Heart right ventricle (tissue), 16 donors: Measurements from ENCODE around the gene KRT222. TPM values are rescaled to one million over a fixed set of nuclear protein-coding genes. Genes with fewer than 3 reads are reported as not detected.

Experiments
- ATAC-seq, 8 donors: fragments of 200-7000 bp; cut with Tn5 transposase; one replicate each; pipeline ENCODE4 v1.9.1; 2020; ENCODE audit warnings: mild to moderate bottlenecking in 8 of 8, moderate library complexity in 8 of 8, moderate number of reproducible peaks in 1 of 8
- DNase-seq, 2 donors: peaks; one replicate each; pipeline ENCODE4 v3.0.0-alpha.2; 2020
- H3K27ac ChIP-seq, 10 donors: fragments of 200-600 bp; sonication (generic) in 2 of 10; one replicate each; pipeline versions ENCODE4 v1.5.0 to v1.8.0; 2020 to 2022; ENCODE audit warnings: mild to moderate bottlenecking in 3 of 10
- H3K27me3 ChIP-seq, 7 donors: fragments of 200-600 bp; one replicate each; pipeline ENCODE4 v1.8.0; 2021 to 2022; ENCODE audit warnings: mild to moderate bottlenecking in 2 of 7
- H3K36me3 ChIP-seq, 9 donors: fragments of 200-600 bp; sonication (generic) in 1 of 9; one replicate each; pipeline versions ENCODE4 v1.5.0 to v1.8.0; 2020 to 2022; ENCODE audit warnings: mild to moderate bottlenecking in 2 of 9
- H3K4me1 ChIP-seq, 9 donors: fragments of 200-600 bp; sonication (generic) in 1 of 9; one replicate each; pipeline versions ENCODE4 v1.5.0 to v1.8.0; 2020 to 2022; ENCODE audit warnings: mild to moderate bottlenecking in 4 of 9
- H3K4me3 ChIP-seq, 10 donors: fragments of 200-600 bp; sonication (generic) in 2 of 10; one replicate each; pipeline versions ENCODE4 v1.5.0 to v1.8.0; 2020 to 2022; ENCODE audit warnings: mild to moderate bottlenecking in 7 of 10, moderate library complexity in 2 of 10
- H3K9me3 ChIP-seq, 11 donors: fragments of 200-600 bp in 10 of 11; sonication (generic) in 2 of 11; one replicate each; pipeline versions ENCODE4 v1.5.0 to v1.8.0; 2013 to 2022; ENCODE audit warnings: mild to moderate bottlenecking in 2 of 11, control low read depth in 1 of 11, moderate library complexity in 1 of 11
- WGBS, 2 donors: extraction: QIAGEN DNeasy Blood & Tissue Kit; methylation state at CpG; one replicate each; pipeline ENCODE4 v1.1.7; 2013; ENCODE audit warnings: inconsistent platforms in 1 of 2; 5-methylcytosine and 5-hydroxymethylcytosine counted together
- intact Hi-C, 10 donors: fragments of 100-400 bp; cut with DNase I; formaldehyde crosslinking; loops; one replicate each; pipeline versions ENCODE4 v1.11.1 to v1.14.2; 2022
- polyA plus RNA-seq, 2 donors: library from polyadenylated mRNA; stranded (reverse); fragments of 200-250 nt; gene quantifications; one replicate each; pipeline ENCODE4 v1.2.3, GENCODE V29; 2013
- total RNA-seq, 10 donors: library from RNA; stranded (reverse); fragmentation: NEBNext Ultra II Directional in 3 of 10; extraction: Animal tissue kit (Norgen Biotek cat#: 25700) in 3 of 10; gene quantifications; one replicate each; pipeline versions ENCODE4 v1.2.1 to v1.2.4, GENCODE V29; 2021 to 2023
- TF ChIP-seq, protein P1 (sequence below), 9 donors: fragments of 200-600 bp; sonication (generic) in 2 of 9; IDR thresholded peaks; one replicate each; pipeline versions ENCODE4 v1.5.0 to v1.8.0; 2021 to 2022; ENCODE audit warnings: antibody characterized with exemption in 9 of 9, mild to moderate bottlenecking in 5 of 9, moderate library complexity in 1 of 9
- donor health status: Arrhythmogenic right ventricular cardiomyopathy.
- donor health status: ischemic (EF 13 %, LVEDD 7.1; RV severe dilation, severe dysfunction).
- donor health status: healthy with polysubstance abuse.
- donor health status: DM: no; HTN: yes; CAD: no.
- donor health status: DM: no; HTN: no; CAD: no.
- donor health status: ischemic (EF 25% LVEDD 6.9; RV normal size, moderate dysfunction).
- donor health status: ischemic (EF 25% LVEDD 5.7; RV mildly dilated, moderate dysfunction).
- donor health status: healthy.
- donor health status: DM: yes; HTN: yes; CAD: no.
- donor health status: Ischemic cardiomyopathy.
- donor health status: ischemic (EF 35%, LVEDD 5.7; RV mildly dilated, moderate dysfunction).
- donor health status: nonischemic (EF 11% LVEDD 7.7; RV severe dilation, severe dysfunction).
- donor health status: DM: yes; HTN: yes; CAD: no.
- donor health status: PGD.
- donor health status: ischemic (EF 29% LVEDD 5.4; RV normal size, mild dysfunction).
- donor health status: nonischemic (EF 23%, LVEDD 6.1; RV moderate dilation, normal function).

Gene KRT222
- total and polyA plus RNA-seq, 12 donors: 0.07 to 0.57 (median 0.21) TPM; not detected in 7

DNA sequence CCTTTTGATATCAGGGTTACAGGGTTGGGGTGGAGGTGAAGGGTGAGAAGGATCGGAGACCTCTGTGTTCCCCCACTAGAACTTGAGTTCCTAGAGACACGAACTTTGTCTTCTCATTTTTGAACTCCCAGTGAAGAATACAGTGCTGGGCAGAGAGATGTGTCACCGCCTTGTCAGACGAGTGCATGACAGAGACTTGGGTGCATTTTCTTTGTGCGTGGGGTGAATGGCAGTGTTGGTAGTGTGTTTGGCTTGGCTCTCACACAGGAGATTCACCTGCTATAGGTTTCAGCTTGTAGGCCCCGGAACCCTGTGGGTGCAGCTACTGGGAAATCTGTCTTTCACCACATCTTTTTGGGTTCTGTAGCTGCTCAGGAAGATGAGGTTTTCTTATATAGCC lies 59.7 kb downstream of the KRT222 start:
- ATAC-seq: no peak
- peak overlapping the region in 1 of 10 donors; percentile 27 for H3K27ac ChIP-seq

More for the DNA sequence above, 59.7 kb downstream of the KRT222 start:
- peaks cover 0 to 11% (median 0%) of the 10 kb centered on the region in 9 donors for H3K4me1 ChIP-seq
- H3K9me3 ChIP-seq: no peaks in the 10 kb centered on the region
- no peak for DNase-seq
- H3K4me3 ChIP-seq: no peak overlapping the region
- intact Hi-C loops: no loop called here
- no peaks in the 10 kb centered on the region for H3K36me3 ChIP-seq
- TF ChIP-seq, protein P1, sequence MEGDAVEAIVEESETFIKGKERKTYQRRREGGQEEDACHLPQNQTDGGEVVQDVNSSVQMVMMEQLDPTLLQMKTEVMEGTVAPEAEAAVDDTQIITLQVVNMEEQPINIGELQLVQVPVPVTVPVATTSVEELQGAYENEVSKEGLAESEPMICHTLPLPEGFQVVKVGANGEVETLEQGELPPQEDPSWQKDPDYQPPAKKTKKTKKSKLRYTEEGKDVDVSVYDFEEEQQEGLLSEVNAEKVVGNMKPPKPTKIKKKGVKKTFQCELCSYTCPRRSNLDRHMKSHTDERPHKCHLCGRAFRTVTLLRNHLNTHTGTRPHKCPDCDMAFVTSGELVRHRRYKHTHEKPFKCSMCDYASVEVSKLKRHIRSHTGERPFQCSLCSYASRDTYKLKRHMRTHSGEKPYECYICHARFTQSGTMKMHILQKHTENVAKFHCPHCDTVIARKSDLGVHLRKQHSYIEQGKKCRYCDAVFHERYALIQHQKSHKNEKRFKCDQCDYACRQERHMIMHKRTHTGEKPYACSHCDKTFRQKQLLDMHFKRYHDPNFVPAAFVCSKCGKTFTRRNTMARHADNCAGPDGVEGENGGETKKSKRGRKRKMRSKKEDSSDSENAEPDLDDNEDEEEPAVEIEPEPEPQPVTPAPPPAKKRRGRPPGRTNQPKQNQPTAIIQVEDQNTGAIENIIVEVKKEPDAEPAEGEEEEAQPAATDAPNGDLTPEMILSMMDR (IDR thresholded peaks at IDR 0.05): no peak
- no peaks in the 10 kb centered on the region for H3K27me3 ChIP-seq
- 89% methylated on average over 6 of the region's 6 CpGs for WGBS, 2 donors

Other genes with a start within 250 kb of the KRT222 start
- gene TOP2A, start 247.3 kb downstream of the KRT222 start, total RNA-seq: 10 to 100 TPM in 1 of 10 donors, 1 to 10 TPM in 4, under 1 TPM in 5; 0.17 to 20.0 (median 1.0) TPM
- 1 to 10 TPM in 1 of 2 donors, under 1 TPM in 1; 0.28 to 1.5 TPM for gene TOP2A, start 247.3 kb downstream of the KRT222 start, polyA plus RNA-seq
- gene IGFBP4, start 221.7 kb downstream of the KRT222 start, total RNA-seq: 100 to 1,000 TPM in 6 of 10 donors, 10 to 100 TPM in 4; 65.1 to 301 (median 123) TPM
- gene IGFBP4, start 221.7 kb downstream of the KRT222 start, polyA plus RNA-seq: 100 to 1,000 TPM; 224 to 295 TPM
- gene TNS4, start 163.6 kb downstream of the KRT222 start, total RNA-seq: under 1 TPM in 1 of 10 donors, not detected in 9; 0.62 TPM
- gene TNS4, start 163.6 kb downstream of the KRT222 start, polyA plus RNA-seq: under 1 TPM in 1 of 2 donors, not detected in 1; 0.01 TPM
- 1 to 10 TPM in 1 of 10 donors, under 1 TPM in 3, not detected in 6; 0.10 to 1.7 (median 0.48) TPM for gene CCR7, start 99.7 kb downstream of the KRT222 start, total RNA-seq
- gene CCR7, start 99.7 kb downstream of the KRT222 start, polyA plus RNA-seq: under 1 TPM in 1 of 2 donors, not detected in 1; 0.46 TPM
- 10 to 100 TPM; 57.8 to 85.5 (median 68.8) TPM for gene SMARCE1, start 17.4 kb downstream of the KRT222 start, total RNA-seq
- gene SMARCE1, start 17.4 kb downstream of the KRT222 start, polyA plus RNA-seq: 10 to 100 TPM; 48.6 to 50.9 TPM
- gene KRT24, start 38.6 kb upstream of the KRT222 start, total RNA-seq: not detected
- gene KRT24, start 38.6 kb upstream of the KRT222 start, polyA plus RNA-seq: not detected
- gene KRT25, start 90.2 kb upstream of the KRT222 start, total RNA-seq: not detected
- gene KRT25, start 90.2 kb upstream of the KRT222 start, polyA plus RNA-seq: not detected
- not detected for gene KRT26, start 107.0 kb upstream of the KRT222 start, total RNA-seq
- not detected for gene KRT26, start 107.0 kb upstream of the KRT222 start, polyA plus RNA-seq
- gene KRT27, start 117.4 kb upstream of the KRT222 start, total RNA-seq: under 1 TPM in 1 of 10 donors, not detected in 9; 0.21 TPM
- gene KRT27, start 117.4 kb upstream of the KRT222 start, polyA plus RNA-seq: not detected
- gene KRT28, start 134.8 kb upstream of the KRT222 start, total RNA-seq: not detected
- gene KRT28, start 134.8 kb upstream of the KRT222 start, polyA plus RNA-seq: not detected
- gene KRT10, start 157.4 kb upstream of the KRT222 start, total RNA-seq: 10 to 100 TPM; 40.9 to 63.1 (median 48.5) TPM
- 10 to 100 TPM; 44.0 to 86.8 TPM for gene KRT10, start 157.4 kb upstream of the KRT222 start, polyA plus RNA-seq
- gene KRT12, start 202.0 kb upstream of the KRT222 start, total RNA-seq: not detected
- not detected for gene KRT12, start 202.0 kb upstream of the KRT222 start, polyA plus RNA-seq
- not detected for gene KRT20, start 220.1 kb upstream of the KRT222 start, total RNA-seq
- not detected for gene KRT20, start 220.1 kb upstream of the KRT222 start, polyA plus RNA-seq